Cortex of kidney (tissue), 1 donor: ENCODE data around the gene OR5A1.

Source experiments
- DNase-seq: peaks from one replicate; lab custom pipeline; 2025; lab: John Stamatoyannopoulos, UW

Gene OR5A1

GRCh38 chr11:59479906-59480305 is 43.6 kb downstream of the OR5A1 start:
- DNase-seq, result no peak

- no peak for DNase-seq
These were observed 44.1 kb downstream of the OR5A1 start for GRCh38 chr11:59480359-59480758.
